GM23248 (cell line): Measurements from ENCODE around the gene CLSTN2.

Experiments used
- EZH2 ChIP-seq: fragments of 200-600 bp; sonication (generic); IDR thresholded peaks from 2 replicates; pipeline ENCODE4 v1.6.1; 2018; ENCODE audit warnings: antibody characterized with exemption, mild to moderate bottlenecking; ENCODE audit not compliant: insufficient read depth, poor library complexity, severe bottlenecking
- EZH2phosphoT487 ChIP-seq: fragments of 200-600 bp; sonication (generic); IDR thresholded peaks from 2 replicates; pipeline ENCODE4 v1.6.1; 2018; ENCODE audit warnings: antibody characterized with exemption, moderate library complexity, mild to moderate bottlenecking, low read depth; ENCODE audit not compliant: insufficient read depth

DNA sequence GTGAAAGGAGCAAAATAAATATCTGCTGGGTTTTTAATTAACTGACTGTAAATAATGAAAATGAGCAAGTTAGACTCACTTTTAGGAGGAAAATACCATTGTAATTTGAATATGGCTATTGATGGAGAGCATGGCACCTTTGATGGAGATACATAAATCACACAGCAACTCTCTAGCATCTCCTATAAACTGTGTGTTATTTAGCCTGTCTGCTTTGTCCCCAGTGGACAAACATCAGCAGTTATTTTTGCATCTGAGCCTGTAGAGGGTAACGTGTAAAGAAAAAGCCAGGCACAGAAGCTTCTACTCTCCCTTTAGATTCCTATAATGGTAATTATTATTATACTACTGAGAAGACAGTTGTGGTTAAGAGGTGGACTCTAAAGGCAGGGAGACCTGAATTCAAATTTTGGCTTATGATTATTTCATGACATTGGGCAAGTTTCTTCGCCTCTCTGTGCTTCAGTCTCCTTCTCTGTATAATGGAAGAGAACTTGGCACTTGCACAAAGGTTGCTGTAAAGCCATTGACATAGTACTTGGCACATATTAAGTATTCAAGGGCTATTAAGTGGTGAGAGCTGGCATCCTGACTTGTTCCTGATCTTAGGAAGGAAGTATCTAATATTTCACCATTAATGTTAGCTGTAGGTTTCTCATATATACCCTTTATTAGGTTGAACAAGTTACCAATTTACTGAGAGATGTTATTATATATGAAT lies 453.4 kb downstream of the CLSTN2 start:
- TF ChIP-seq EZH2 = no peak
- TF ChIP-seq EZH2phosphoT487 = no peak
